Measurements from ENCODE around the gene TBC1D1.

TBC1D1 gene

GRCh38 chr4:37927434-37927833 is 36.5 kb downstream of the TBC1D1 start:
- DNase-seq: no peak

GRCh38 chr4:37928426-37929416 is 37.8 kb downstream of the TBC1D1 start:
- no peak for DNase-seq

- no peak for DNase-seq
Measured at GRCh38 chr4:37934096-37934495, 43.2 kb downstream of the TBC1D1 start.

GRCh38 chr4:37934609-37935008 is 43.7 kb downstream of the TBC1D1 start:
- DNase-seq: no peak

- DNase-seq: no peak
Measured at GRCh38 chr4:37935026-37935425, 44.1 kb downstream of the TBC1D1 start.

GRCh38 chr4:37936889-37937498 is 46.1 kb downstream of the TBC1D1 start:
- DNase-seq: no peak

- DNase-seq: no peak
Measured at GRCh38 chr4:37938208-37938607, 47.3 kb downstream of the TBC1D1 start.

GRCh38 chr4:37946503-37947179 is 55.8 kb downstream of the TBC1D1 start:
- no peak for DNase-seq

GRCh38 chr4:37948542-37948941 is 57.7 kb downstream of the TBC1D1 start:
- DNase-seq: no peak

- DNase-seq: no peak
Measured at GRCh38 chr4:37949636-37950426, 58.9 kb downstream of the TBC1D1 start.

- DNase-seq: no peak
Measured at GRCh38 chr4:37951461-37952352, 60.8 kb downstream of the TBC1D1 start.

GRCh38 chr4:37953156-37953555 is 62.3 kb downstream of the TBC1D1 start:
- no peak for DNase-seq

GRCh38 chr4:37953620-37954293 is 62.9 kb downstream of the TBC1D1 start:
- no peak for DNase-seq

GRCh38 chr4:37956941-37957340 is 66.1 kb downstream of the TBC1D1 start:
- DNase-seq: no peak

- no peak for DNase-seq
Measured at GRCh38 chr4:37958932-37959331, 68.0 kb downstream of the TBC1D1 start.

GRCh38 chr4:37960098-37960497 is 69.2 kb downstream of the TBC1D1 start, which contains the start of gene PTTG2:
TSS of gene PTTG2 (plus strand) at chr4:37960398. CDS start at chr4:37960435, 37 bp downstream.
- no peak for DNase-seq

- DNase-seq: no peak
Measured at GRCh38 chr4:37960679-37961450, 70.0 kb downstream of the TBC1D1 start.

- no peak for DNase-seq
Measured at GRCh38 chr4:37964734-37965457, 74.0 kb downstream of the TBC1D1 start.

GRCh38 chr4:37966044-37966443 is 75.2 kb downstream of the TBC1D1 start:
- no peak for DNase-seq
